ENCODE results near the gene ERN2.
"Not testable (repeated sequence)": the region's sequence is repeated elsewhere in the genome, so short reads cannot be mapped to it uniquely, and the experiment has no call there.

ERN2 gene

GRCh38 chr16:23712976-23713375 is at the start of gene ERN2:
TSS of gene ERN2 (minus strand) at chr16:23713222. CDS start at chr16:23713187, 35 bp downstream.
- in situ Hi-C loops (cut with HindIII; ENCODE audit: low pct_ligation_motif_present, low pct_unique_long_range_greater_than_20kb, low sequenced_read_pairs), result no loop called here
- no peak for DNase-seq

DNA sequence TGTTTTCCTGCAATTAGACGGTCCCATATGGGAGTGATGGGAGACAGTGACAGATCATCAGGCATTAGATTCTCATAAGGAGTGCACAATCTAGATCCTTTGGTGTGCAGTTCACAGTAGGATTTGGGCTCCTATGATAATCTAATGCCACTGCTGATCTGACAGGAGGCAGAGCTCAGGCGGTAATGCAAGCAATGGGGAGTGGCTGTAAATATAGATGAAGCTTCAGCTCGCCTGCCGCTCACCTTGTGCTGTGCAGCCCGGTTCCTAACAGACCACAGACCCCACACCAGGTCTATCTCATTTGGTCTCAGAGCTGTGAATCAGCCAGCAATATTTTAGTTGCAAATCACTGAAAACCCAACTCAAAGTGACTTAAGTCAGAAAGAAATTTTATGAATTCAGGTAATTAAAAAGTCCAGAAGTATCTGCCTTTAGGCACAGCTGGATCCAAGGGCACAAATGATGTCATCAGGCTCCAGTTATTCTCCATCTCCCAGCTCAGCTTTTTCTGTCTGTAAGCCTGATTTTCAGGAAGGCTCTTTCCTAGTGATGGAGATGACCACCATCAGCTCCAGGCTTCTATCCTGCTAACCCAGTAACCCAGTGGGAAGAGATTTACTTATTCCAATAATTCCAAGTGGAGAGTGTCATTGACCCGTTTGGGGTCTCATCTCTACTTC is 45.1 kb upstream of the ERN2 start:
- DNase-seq, result no peak
- in situ Hi-C loops (cut with HindIII; ENCODE audit: low pct_ligation_motif_present, low pct_unique_long_range_greater_than_20kb, low sequenced_read_pairs), result no loop called here

GRCh38 chr16:23757116-23757515 is 44.1 kb upstream of the ERN2 start:
- in situ Hi-C loops (cut with HindIII; ENCODE audit: low pct_ligation_motif_present, low pct_unique_long_range_greater_than_20kb, low sequenced_read_pairs), result no loop called here
- DNase-seq, result no peak

GRCh38 chr16:23755484-23755809 is 42.4 kb upstream of the ERN2 start:
- in situ Hi-C loops (cut with HindIII; ENCODE audit: low pct_ligation_motif_present, low pct_unique_long_range_greater_than_20kb, low sequenced_read_pairs), result no loop called here
- no peak for DNase-seq

DNA sequence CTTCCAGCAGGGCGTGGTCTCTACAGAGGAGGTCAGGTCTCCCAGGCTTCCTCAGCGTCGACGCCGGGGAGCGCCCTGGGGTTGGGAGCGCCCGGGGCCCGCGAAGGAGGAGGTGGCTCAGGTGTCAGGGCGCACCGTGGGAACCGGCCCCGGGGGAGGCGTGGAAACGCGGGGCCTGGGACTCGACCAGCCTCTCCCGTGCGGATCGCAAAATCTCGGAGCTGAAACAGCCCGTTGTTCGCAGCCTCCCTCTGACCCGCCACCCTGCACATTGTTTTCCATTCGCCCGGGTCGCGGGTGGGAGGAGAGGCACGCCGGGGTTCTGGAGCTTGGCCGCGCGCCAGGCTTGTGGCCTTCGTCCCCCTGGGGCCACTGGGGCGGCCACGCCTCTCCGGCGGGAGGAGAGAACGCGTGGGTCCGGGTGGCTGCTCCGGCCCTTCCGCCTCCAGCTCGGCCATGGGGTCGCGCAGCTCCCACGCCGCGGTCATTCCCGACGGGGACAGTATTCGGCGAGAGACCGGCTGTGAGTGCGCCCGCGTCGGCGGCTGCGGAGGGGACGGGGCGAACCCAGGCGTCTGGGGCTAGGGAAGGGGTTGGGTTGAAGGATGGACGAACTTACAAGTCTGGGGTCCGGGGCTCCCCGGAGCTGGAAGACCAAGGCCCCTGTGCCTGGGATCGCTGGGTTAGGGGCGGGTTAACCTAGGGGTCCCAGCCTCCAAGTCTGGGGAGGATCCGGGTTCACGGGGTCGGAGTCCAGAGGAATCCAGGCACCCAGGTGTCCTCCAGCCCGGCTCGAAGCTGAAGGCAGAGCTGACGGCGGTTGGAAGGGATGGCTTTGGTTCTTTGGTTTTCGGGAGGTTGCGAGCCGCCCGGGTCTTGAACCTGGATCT is 41.8 kb upstream of the ERN2 start, which contains the start of gene CHP2:
TSS of gene CHP2 (plus strand) at position 433 of the 890 bp plus-strand sequence. CDS start at position 457, 24 bp downstream.
- DNase-seq, result no peak
- in situ Hi-C loops (cut with HindIII; ENCODE audit: low pct_ligation_motif_present, low pct_unique_long_range_greater_than_20kb, low sequenced_read_pairs), result no loop called here

GRCh38 chr16:23753908-23754593 is 41.0 kb upstream of the ERN2 start:
- in situ Hi-C loops (cut with HindIII; ENCODE audit: low pct_ligation_motif_present, low pct_unique_long_range_greater_than_20kb, low sequenced_read_pairs), result no loop called here
- DNase-seq, result no peak

DNA sequence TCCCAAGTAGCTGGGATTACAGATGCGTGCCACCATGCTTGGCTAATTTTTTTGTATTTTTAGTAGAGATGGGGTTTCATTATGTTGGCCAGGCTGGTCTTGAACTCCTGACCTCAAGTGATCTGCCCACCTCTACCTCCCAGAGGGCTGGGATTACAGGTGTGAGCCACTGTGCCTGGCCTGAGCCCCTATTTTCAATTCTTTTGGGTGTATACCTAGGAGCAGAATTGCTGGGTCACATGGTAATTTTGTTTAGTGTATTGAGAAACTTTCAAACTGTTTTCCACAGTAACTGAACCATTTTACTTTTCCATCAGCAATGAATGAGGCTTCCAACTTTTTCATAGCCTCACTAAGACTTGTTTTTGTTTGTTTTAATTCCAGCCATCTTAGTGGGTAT is 38.0 kb upstream of the ERN2 start:
- in situ Hi-C loops (cut with HindIII; ENCODE audit: low pct_ligation_motif_present, low pct_unique_long_range_greater_than_20kb, low sequenced_read_pairs); DNase-seq: not testable (repeated sequence)

DNA sequence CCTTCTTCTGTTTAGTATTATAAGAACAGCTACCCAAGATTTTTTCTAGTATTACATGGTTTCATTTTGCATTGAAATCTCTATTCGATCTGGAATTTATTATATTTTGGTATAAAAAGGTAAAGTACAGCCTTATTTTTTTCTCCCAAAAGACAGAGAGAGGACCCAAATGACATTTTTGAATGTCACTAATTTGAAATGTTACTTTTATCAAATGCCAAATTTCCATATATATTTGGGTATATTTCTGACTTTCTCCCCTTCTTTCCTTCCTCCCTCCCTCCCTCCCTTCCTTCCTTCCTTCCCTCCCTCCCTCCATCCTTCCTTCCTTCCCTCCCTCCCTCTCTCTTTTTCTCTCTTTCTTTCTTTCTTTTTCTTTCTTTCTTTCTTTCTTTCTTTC is 35.6 kb upstream of the ERN2 start:
- in situ Hi-C loops (cut with HindIII; ENCODE audit: low pct_ligation_motif_present, low pct_unique_long_range_greater_than_20kb, low sequenced_read_pairs), result no loop called here
- DNase-seq, result no peak

DNA sequence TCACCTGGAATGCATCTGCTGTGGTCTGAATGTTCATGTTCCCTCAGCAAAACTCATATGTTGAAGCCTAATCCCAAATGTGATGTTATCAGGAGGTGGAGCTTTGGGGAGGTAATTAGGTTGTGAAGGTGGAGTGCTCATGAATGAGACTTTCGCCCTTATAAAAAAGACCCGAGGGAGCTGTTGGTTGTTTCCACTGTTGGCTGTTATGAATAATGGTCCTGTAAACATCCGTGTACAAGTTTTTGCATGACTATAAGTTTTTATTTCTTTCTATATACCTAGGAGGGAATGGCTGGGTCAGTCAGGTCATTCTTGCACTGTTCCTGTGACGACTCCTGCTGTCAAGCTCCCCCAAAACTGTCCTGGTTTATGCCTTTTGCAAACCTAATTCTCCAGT is 32.2 kb upstream of the ERN2 start:
- no peak for DNase-seq
- in situ Hi-C loops (cut with HindIII; ENCODE audit: low pct_ligation_motif_present, low pct_unique_long_range_greater_than_20kb, low sequenced_read_pairs), result no loop called here

DNA sequence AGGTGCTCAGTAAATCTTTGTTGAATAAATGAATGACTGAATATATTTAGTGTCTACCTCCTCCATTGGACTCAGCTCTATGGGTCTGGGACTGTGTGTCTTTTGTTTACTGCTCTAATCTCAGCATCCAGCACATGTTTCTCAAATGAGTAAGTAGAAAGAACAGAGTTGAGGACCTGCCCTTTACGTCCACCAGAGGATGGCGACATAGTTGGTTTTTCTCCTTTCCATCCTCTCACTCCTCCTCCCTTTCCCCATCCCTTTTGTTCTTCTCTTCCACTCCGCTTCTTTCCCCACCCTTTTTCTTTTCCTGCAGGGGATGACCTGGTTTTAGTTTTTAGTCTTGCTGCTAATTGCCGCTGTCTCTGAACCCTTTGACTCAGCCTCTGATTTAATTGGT is 29.7 kb upstream of the ERN2 start:
- no peak for DNase-seq
- in situ Hi-C loops (cut with HindIII; ENCODE audit: low pct_ligation_motif_present, low pct_unique_long_range_greater_than_20kb, low sequenced_read_pairs), result no loop called here

DNA sequence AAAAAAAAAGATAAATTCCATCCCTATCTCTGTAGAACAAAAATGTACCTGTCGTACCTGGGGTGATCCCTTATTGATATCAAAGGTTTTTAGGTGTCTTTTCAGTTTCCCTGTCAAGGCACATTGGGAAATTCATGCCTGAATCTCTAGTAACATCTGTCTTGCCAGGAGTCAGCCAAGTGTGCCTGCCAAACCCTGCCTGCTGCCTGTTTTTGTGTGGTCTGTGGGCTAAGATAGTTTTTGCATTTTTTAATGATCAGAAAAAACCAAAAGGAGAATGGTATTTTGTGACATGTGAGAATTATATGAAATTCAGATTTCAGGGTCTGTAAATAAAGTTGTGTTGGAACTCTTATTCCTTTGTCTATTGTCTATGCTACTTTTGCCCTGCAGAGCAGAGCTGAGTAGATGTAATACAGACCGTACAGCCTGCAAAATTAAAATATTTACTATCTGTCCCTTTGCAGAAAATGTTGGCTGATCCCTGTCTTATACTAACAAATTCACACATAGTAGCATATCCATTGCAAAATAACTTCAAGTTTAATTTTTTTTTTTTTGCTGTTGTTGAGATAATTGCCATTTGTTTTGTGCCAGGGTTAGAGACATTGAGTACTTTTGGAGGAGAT is 28.8 kb upstream of the ERN2 start:
- DNase-seq, result no peak
- in situ Hi-C loops (cut with HindIII; ENCODE audit: low pct_ligation_motif_present, low pct_unique_long_range_greater_than_20kb, low sequenced_read_pairs), result no loop called here

GRCh38 chr16:23739516-23739915 is 26.5 kb upstream of the ERN2 start:
- DNase-seq, result no peak
- in situ Hi-C loops (cut with HindIII; ENCODE audit: low pct_ligation_motif_present, low pct_unique_long_range_greater_than_20kb, low sequenced_read_pairs), result no loop called here

DNA sequence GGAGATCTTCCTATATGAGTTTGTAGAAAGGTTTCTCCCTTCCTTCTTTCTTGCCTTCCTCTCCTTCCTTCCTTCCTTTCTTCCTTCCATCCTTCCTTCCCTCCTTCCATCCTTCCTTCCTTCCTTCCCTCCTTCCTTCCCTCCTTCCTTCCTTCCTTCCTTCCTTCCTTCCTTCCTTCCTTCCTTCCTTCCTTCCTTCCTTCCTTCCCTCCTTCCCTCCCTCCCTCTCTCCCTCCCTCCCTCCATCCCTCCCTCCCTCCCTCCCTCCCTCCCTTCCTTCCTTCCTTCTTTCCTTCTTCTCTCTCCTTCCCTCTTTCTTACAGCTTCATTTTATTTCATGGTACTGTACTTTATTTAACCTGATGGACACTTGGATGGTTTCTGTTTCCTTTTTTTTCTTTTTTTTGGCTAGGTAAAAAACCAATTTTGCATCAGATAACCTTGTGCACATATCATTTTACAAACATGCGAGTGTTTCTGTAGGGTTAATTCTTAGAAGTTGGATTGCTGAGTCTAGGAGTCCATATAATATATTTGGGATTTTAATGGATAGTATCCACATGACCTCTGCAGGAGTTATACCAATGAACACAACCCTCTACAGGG is 24.5 kb upstream of the ERN2 start:
- in situ Hi-C loops (cut with HindIII; ENCODE audit: low pct_ligation_motif_present, low pct_unique_long_range_greater_than_20kb, low sequenced_read_pairs); DNase-seq: not testable (repeated sequence)

- in situ Hi-C loops (cut with HindIII; ENCODE audit: low pct_ligation_motif_present, low pct_unique_long_range_greater_than_20kb, low sequenced_read_pairs), result no loop called here
- DNase-seq, result no peak
Measured at GRCh38 chr16:23734176-23734893, 21.3 kb upstream of the ERN2 start.

GRCh38 chr16:23729503-23730424 is 16.7 kb upstream of the ERN2 start:
- peak; percentile 64 for DNase-seq
- in situ Hi-C loops (cut with HindIII; ENCODE audit: low pct_ligation_motif_present, low pct_unique_long_range_greater_than_20kb, low sequenced_read_pairs), result no loop called here

- in situ Hi-C loops (cut with HindIII; ENCODE audit: low pct_ligation_motif_present, low pct_unique_long_range_greater_than_20kb, low sequenced_read_pairs), result no loop called here
- no peak for DNase-seq
Measured at GRCh38 chr16:23728112-23728477, 15.1 kb upstream of the ERN2 start.

DNA sequence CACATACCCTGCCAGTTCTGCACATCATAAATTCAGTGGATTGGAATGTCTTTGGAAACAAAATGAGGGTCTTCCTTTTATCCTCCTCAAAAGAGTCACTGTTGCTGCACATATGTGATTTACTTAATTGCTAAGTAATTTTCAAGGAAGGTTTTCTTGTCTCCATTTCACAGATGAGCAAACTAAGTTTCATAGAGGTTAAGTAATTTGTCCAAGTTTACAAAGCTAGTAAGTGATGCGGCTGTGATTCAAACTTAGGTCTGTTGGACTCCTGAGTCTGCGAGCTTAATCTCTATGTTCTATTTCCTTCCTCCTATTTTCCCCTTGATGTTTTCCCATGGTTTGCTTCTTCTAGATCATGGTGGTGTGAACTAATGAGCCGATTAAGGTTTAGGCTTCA is 13.7 kb upstream of the ERN2 start:
- no peak for DNase-seq
- in situ Hi-C loops (cut with HindIII; ENCODE audit: low pct_ligation_motif_present, low pct_unique_long_range_greater_than_20kb, low sequenced_read_pairs), result no loop called here

All from ACHN (cell line).